NCI-H2171 (cell line): Measurements from ENCODE around the gene TSPAN3.

ENCODE experiments used
- DNase-seq: peaks from one replicate; lab custom pipeline; 2025; lab: John Stamatoyannopoulos, UW

The TSPAN3 gene

DNA sequence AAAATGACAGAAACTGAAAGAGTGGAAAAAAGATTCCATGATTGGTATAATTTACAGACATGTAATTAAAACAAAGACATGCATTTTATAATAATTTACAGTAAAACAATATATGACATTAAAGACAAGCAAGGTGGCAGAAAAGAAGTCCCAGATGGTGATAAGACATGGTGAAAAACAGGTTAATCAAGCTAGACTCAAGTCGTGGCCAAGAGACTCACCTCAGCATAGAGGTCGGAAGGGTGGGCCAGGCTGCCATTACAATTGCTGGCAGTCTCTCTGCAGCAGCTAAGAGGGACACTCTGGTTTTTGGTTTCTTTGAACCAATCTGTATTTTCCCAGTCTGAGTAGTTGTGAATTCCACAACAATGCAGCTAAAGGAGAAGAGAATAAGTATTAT lies 18.4 kb downstream of the TSPAN3 start:
- no peak for DNase-seq

DNA sequence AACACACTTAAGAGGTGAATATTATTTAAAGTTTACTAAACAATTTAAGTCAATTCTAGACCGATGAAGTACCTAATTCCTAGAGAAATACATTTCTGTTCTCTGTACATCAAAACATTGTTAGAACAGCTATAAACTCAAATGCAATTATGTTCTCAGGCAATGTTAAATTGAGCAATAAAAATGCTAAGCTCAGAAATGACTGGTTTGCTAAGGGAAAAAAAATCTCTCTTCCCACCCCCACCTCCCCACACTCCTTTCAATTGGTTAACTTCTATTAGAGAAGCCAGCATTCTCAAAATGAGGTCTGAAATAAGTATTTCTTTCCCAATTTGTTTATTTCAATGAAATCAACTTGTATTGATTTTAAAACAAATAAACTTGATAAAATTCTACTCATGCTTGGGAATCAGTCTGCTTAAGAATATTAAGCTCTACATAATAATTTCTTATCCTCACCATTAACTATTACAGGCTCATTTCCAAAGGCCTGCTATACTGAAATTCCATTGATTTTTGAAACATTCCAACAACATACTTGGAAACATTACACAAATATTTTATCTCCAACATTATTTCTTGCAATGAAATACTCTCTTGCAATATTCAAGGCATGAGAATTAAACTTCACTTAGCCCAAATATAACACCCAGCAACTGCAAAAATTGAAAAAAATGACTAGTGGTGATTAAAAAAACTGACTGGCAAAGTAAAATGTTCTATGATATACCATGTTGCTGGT lies 22.6 kb downstream of the TSPAN3 start:
- DNase-seq = no peak

DNA sequence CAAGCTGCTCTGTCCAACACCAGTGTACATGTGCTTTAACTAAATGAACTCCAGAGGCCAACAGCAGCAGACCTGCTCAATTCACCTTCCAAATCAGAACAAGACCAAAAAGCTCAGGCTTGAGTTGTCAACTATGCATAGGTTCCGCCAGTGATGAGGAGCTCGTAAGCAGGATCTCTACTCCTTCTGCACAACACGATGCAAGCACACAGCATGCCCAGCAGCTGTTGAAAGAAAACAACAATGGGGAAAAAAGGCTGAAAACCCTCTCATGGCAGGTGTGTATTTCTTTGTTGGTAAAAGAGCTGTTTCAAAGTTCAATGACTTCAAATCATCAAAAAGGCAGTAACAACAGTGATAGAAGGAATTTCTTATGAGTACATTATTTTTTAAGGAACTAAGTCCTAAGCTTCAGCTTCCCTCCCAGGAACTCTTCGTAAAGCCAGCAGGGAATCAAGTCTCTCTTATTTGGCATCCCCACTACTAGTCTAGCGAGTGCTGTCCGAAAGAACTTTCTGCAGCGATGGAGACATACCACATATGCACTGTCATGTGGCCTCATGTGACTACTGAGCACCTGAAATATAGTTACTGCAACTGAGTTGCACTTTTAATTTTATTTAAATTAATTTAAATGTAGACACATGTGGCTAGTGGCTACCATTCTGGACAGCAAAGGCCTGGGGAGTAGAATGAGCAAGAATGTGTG lies 24.1 kb downstream of the TSPAN3 start:
- no peak for DNase-seq

DNA sequence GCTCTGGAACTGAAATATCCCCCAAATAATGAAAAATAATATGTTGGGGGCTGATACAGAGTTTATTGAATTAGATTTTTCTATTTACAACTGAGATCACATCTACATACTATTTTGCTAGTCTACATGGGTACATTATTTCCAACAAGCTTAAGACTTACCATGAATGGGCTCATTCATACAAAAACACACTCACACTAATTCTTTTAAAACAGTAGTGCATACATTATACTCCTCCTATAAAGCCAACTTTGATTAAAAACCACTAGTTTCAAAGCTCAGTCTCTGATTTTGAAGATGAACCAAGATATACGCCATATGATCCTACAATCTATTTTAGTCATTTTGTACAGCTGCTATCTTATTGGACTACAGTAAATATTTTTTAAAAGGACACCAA lies 24.9 kb downstream of the TSPAN3 start:
- DNase-seq = no peak

DNA sequence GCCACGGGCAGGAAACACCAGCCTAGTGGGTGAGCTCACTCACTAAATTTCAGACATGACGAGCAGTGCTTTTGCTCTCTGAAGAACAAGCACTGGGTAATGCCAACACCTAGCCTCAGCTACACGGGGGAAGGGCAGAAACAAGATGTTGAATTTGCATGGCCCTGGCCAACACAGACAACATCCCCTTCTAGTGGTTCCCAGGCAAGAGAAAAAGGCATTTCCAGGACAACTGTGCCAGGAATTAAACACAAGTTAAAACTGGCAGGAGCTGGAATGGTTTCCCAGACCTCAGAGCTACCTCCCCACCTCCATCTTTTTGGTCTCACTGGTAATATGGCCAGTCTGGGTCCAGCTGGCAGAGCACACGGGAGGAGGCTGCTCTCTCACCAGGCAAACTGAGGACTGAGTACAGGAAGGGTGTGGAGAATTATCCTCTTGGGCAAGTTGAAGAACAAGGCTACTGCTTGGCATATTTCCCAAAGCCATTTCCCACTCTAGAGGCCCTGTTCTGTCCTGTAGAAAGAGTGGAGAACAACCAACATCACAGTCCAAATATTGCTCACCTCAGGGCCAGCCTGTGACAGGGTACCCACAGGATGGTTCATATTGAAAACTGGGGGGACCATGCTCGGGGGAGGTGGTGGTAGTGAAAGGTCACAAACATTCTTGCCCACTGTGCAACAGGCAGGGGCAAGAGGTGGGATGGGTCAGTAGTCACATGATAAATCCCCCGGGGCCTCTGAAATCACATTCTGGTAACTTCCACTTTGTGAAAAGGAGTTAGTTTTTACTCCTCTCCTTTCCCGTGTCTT lies 26.5 kb downstream of the TSPAN3 start:
- no peak for DNase-seq

DNA sequence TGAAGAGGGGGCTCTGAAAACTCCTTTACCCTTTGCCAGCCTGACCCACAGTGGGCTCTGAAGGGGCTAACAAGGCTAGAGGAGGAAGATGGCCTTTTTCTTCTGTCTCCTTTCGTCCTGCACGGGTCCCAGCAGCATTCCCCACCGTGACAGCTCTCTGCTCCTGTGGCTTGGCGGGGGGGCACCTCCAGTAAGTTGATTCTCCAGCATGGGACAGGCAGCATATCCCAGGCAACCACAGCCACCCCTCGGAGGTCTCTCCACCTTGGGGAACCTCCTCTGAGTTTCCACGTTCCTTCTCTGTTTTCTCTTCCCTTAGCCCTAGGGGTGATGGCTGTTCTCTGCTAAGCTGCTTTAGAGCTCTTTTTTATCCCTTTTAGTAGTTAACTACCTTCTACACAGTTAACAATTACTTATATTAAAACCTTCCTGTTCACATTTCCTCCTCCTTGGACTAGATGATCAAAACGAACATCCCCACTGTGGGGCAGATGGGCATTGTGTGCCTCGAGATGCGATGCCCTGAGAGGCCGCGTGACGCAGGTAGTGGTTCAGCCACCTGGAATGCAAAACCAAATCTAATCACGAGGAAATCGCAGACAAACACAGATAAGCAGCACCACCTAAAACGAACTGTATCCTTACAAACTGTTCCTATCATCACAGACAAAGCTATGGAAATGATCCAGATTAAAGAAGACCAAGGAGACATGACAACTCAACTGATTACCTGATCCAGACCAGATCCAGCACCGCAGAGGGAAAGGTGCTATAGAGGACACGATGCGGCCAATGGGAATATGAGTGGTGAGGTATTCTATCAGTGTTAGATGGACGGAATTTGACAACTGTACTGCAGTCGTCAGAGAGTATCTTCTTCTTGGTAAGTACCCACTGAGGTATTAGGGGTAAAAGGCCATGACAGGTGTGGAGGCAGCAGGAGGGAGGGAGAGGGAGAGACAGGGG lies 27.7 kb downstream of the TSPAN3 start:
- DNase-seq = no peak

DNA sequence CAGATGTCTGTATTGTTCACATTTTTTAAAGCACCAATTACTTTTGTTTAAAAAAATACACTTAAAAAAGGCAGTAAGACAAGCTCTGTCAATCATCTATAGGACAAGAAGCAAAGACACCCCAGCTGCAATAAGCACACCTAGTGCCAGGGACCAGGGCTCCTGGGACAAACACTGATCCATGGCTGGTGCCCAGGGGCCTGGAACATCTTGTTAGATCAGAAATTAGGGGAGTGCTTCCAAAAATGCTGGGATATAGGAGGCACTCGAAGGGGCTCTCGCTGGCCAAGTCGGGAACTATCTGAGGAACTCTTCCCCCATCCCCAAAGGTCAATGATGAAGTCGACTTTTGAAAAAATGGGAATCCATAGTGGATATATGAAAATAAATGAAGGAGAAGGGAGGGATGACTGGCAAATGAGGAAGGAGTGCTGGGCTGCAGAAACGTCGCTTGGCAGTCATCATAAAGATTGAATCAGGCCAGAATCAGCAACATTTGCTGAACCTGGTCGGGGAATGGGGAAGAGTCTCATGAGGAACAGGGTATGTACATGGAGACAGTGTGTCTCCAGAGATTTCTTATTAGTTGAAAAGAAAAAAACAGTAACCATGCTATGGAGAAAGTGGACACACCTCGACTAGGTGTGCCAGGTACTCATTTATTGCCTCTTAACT lies 28.5 kb downstream of the TSPAN3 start:
- DNase-seq = no peak

DNA sequence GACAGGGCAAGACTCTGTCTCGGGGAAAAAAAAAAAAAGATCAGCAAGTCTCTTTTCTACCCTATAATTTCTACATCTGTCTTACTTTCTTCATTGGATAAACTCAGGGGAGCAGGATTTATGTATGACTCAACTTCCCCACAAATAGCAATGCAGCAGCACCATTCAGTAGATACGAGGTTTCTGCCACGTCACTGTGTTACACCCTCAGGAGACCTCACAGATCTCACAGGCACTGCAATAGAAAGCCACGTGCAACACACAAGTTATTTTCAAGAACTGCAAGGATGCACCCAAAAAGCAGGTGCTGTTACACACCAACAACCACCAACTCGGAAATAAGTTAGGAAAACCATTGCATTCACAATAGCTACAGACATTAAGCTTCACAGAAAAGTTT lies 30.2 kb downstream of the TSPAN3 start:
- no peak for DNase-seq

DNA sequence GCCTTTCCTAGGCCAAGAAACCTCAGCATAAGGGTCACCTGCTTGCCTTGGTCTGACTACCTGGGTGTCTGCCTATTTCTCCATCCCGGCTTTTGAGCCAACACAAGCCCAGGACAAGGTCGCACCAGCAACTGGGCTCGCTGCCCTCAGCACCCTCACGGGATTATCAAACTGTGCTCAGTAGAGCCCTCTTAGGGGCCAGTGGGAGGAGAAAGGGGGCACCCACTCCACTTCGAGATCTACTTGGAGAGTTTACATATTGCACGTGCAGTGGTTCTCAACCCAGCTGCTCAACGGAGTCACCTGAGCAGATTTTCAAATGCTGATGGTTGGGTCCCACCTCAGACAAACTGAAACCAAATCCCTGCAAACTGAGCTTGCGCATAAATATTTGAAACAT lies 31.1 kb downstream of the TSPAN3 start:
- no peak for DNase-seq

DNA sequence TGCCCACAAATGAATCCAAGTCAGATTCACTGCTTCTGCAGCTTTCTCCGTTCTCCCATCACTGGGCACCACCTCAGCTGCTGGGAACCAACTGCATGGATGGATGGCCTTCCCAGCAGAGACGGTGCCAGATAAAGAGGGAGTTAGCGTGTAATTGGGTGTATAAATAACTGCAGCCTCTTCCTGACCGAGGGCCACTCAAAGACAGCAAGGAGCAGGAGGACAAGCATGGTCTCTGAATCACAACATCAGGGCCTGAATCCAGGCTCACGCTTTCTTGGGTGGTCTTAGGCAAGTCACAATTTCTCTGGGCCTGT lies 31.7 kb downstream of the TSPAN3 start:
- no peak for DNase-seq

DNA sequence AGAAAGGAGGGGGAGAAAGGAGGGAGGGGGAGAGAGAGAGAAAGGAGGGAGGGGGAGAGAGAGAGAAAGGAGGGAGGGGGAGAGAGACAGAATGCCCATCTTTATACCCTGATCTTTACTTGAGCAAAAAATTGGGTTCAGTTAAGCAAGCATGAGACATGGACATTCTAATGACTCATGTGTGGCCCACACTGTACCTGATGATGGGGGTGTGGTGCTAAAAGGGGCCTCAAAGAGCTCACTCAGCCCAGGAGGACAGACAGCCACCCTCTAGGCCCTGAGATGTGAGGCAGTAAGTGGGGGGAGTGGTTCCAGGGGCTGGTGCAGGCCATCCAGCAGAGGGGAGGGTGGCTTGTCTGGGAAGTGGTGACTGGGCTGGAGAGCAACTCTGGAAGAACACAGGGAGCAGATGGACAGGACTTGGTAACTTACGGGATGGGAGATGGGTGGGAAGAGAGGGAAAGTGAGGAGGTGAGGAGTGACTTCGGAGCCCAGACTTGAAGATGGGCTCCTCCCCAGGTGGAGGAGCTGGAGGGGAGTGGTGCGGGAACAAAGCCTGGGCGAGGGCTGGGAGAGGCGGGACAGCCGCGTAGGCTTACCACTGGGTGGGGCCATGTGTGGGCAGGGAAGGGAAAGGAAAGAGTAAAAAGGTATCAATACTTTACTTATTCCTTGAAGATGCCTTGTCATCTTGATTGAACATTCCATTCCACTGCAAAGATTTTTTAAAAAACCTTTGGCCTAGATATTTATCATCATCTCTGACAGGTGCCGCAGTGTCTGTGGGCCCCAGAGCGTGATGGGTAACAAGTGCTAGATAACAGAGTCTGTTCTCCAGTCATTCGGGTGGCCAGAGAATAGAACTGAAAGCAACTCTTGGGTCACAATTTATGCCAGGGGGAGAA lies 32.3 kb downstream of the TSPAN3 start:
- DNase-seq = no peak

DNA sequence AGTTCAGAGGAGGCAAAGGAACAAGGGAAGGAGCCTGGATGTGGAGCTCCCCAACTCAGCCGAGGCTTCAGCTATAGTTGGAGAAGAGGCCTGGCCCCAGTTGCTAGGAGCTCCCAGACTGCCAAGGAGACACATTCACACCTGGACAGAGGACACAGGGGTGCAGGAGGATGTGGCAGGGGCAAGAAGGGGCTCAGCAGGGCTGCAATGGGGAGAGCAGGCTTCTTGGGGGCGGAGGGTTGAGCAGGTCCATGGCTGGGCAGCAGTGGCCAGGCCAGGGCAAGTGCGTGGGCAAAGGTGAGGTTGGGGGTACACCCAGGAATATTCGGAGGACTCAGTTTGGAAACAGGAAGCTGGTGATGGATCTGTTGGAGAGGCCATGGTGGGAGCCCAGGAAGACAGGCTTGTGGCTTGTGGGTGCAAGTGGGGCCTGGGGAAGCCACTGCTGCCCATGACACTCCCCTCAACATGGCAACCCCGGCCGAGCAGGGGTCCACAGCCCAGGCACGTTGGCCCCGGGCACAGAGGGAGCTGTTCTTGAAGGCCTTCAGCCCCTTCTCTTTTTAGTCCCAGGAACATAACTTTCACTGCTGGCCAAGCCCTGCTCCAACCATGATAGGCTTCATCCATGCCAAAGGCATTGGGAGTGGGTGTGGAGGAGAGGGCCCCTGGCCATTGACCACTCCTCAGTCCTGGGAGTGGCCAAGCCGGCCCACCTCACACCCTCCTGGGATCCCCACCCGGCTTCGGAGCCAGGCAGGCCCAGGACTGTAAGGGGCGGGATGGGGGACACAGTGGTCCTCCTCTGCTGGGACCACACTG lies 33.3 kb downstream of the TSPAN3 start:
- no peak for DNase-seq

DNA sequence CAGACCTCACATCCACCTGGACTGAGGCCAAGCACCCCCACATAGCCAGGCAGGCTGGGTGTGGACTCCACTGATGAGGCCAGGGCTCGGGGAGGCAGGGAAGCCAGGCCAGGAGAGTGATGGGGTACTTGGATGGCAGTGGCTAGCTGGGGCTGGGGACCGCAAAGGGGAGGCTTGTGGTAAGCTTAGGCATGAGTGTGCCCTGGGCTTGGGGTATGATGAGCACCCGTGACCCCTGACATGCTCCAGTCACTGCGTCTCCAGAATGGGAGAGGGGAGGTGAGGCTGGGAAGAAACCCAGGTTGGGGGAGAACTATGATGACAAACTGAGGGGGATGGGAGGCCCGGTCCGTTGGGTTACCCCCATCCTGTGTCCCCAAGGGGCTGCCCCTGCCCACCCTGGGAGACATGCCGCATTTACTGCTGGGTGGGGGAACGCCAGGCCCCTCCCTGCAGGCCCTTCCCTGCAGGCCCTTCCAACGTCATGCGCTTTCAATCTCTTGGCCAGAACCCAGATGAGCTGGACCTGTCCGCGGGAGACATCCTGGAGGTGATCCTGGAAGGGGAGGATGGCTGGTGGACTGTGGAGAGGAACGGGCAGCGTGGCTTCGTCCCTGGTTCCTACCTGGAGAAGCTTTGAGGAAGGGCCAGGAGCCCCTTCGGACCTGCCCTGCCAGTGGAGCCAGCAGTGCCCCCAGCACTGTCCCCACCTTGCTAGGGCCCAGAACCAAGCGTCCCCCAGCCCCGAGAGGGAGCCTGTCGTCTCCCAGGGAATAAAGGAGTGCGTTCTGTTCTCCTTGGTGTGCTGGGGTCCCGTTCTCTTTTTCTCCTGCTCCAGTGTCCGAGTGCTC lies 34.1 kb downstream of the TSPAN3 start:
- no peak for DNase-seq

DNA sequence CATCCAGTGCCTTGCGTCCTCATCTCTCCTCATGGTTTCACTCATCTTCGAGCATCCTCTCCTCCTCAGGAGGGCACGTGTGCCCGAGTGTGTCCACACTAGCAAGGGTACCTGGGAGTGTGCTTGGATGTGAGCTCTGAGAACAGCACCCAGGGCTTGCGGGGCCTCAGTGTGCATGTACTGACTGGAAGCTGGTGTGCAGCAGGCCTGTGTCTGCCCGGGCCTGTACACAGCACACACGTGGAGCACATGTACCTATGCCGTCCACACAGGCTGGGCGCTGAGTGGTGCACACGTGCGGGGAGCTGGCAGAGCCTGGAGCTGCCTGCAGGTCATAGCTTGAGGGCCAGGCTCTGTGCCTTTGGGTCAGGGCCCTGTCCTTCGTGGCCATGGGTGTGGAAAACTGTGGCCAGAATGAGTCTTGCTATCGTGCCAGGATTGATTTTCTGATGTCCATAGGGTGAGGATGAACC lies 34.9 kb downstream of the TSPAN3 start:
- DNase-seq = no peak

DNA sequence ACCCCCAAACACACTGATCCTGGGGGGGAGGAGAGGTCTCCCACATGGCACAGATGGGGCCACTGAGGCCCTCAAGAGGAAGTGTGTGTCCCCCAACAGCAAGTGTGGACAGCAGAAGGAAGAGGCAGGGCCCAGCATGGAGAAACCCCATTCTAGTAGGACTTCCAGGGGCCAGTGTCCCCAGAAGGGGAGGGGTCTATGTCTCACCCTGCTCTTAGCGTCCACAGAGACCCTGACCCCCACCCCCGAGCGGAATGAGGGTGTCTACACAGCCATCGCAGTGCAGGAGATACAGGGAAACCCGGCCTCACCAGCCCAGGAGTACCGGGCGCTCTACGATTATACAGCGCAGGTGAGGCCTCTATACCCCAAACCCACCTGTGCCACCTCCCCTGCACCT lies 35.3 kb downstream of the TSPAN3 start:
- no peak for DNase-seq

DNA sequence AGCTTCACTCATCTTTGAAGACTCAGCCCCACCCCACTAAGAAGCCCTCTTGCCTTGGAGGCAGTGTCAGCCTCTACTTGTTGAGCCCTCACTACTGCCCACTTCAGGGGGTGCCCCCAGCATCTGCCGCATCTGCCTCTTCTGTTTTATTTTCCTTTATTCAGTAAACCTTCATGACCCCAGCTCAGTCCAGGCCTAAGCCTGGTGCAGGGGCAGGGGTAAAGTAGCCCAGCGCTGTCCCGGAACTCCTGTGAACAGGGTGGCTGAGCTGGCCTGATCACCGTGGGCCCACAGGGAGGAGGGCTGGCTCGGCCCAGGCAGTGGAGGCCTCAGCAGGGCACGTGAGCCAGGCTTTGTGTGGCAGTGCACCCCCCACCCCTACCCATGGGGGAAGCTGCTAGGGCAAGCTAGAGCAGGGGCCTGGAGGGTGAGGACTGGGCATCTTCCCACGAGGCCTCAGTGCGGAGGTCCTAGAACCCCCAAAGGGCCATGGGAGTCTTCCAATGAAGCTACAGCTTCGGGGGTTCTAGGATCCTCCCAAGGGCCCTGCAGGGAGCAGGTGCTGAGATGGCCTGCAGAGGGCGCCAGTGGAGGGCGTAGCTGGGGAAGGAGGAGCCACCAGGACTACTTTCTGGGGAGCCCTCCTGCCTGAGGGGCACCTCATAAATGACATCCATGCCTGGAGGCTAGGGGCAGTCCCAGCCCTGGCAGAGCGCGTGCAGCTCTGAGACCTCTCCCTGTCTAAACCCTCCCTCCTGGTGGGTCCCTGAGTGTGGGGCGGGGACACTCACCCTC lies 36.0 kb downstream of the TSPAN3 start:
- no peak for DNase-seq
